GM12878 (cell line): ENCODE results near the gene ARFGAP3. TPM values are rescaled to one million over a fixed set of nuclear protein-coding genes. Genes with fewer than 3 reads are reported as not detected.

Experiments used
- ATAC-seq: fragments of 200-7000 bp; cut with Tn5 transposase; 3 replicates; pipeline ENCODE4 v1.9.1; 2020; ENCODE audit warnings: mild to moderate bottlenecking, moderate library complexity
- BruUV-seq: library from RNA; stranded (reverse); fragments of 400-500 nt; replicated peaks from 2 replicates; lab custom pipeline; 2021; lab: Mats Ljungman, UMichigan
- CTCF ChIA-PET: fragments of 300-600 bp; sonication (Branson Sonifier 250); formaldehyde crosslinking; extraction: SDS; loops from one replicate; lab custom pipeline; 2021; ENCODE audit warnings: inconsistent platforms; lab: Yijun Ruan, JAX
- POLR2A ChIA-PET: fragments of 350-600 bp; formaldehyde crosslinking; extraction: SDS; loops from one replicate; lab custom pipeline; 2021; ENCODE audit warnings: inconsistent platforms; lab: Charles Lee
- RAD21 ChIA-PET: fragments of 300-600 bp; sonication (Branson Sonifier 250); formaldehyde crosslinking; loops from one replicate; lab custom pipeline; 2023; ENCODE audit warnings: antibody characterized with exemption; ENCODE audit not compliant: unreplicated experiment; lab: Charles Lee
- SMC1A ChIA-PET: fragments of 300-600 bp; sonication (Branson Sonifier 250); formaldehyde crosslinking; loops from one replicate; lab custom pipeline; 2023; ENCODE audit not compliant: unreplicated experiment, uncharacterized antibody; lab: Charles Lee
- DNase-seq: peaks from one replicate; pipeline ENCODE4 v3.0.0-alpha.2; 2011; ENCODE audit warnings: low read depth, low spot score
- FAIRE-seq: peaks from 3 replicates; lab custom pipeline; 2011; peaks lifted over from hg19 to GRCh38; lab: Jason Lieb, UNC
- H2AFZ ChIP-seq: 2 replicates; pipeline ENCODE4 v1.6.0; 2011; ENCODE audit warnings: low read depth, low read length, control low read depth; ENCODE audit not compliant: control insufficient read depth
- H3K27ac ChIP-seq: 2 replicates; pipeline ENCODE4 v1.5.1; 2011; ENCODE audit warnings: control low read depth; ENCODE audit not compliant: control insufficient read depth, insufficient read depth
- H3K27me3 ChIP-seq, 2 experiments: replicated peaks in 1 of 2; 2 replicates each; pipeline versions ENCODE4 v1.6.0 to v1.6.1; 2011; ENCODE audit warnings: low read length in 1 of 2; ENCODE audit not compliant: control insufficient read depth in 2 of 2, insufficient read depth in 2 of 2
- H3K36me3 ChIP-seq, 2 experiments: 2 replicates each; pipeline ENCODE4 v1.5.1; 2011; ENCODE audit warnings: low read length in 1 of 2; ENCODE audit not compliant: control insufficient read depth in 2 of 2, insufficient read depth in 2 of 2
- H3K4me1 ChIP-seq: 2 replicates; pipeline ENCODE4 v1.6.1; 2011; ENCODE audit warnings: mild to moderate bottlenecking, low read length, moderate library complexity, mixed read lengths; ENCODE audit not compliant: control insufficient read depth, insufficient read depth
- H3K4me2 ChIP-seq: 2 replicates; pipeline ENCODE4 v1.6.0; 2011; ENCODE audit warnings: control low read depth; ENCODE audit not compliant: control insufficient read depth, insufficient read depth
- H3K4me3 ChIP-seq: fragments of 200-600 bp; sonication (generic); 2 replicates; pipeline ENCODE4 v1.5.1; 2016
- H3K79me2 ChIP-seq: 2 replicates; pipeline ENCODE4 v1.6.0; 2011; ENCODE audit warnings: low read length; ENCODE audit not compliant: control insufficient read depth, insufficient read depth
- H3K9ac ChIP-seq: 2 replicates; pipeline ENCODE4 v1.8.0; 2011; ENCODE audit warnings: low read length, control low read depth, mixed read lengths; ENCODE audit not compliant: control insufficient read depth, insufficient read depth
- H3K9me3 ChIP-seq: replicated peaks from 3 replicates; pipeline ENCODE4 v1.5.1; 2011; ENCODE audit warnings: mild to moderate bottlenecking, low read length; ENCODE audit not compliant: control insufficient read depth, insufficient read depth
- H4K20me1 ChIP-seq: 2 replicates; pipeline ENCODE4 v1.6.0; 2011; ENCODE audit not compliant: control insufficient read depth, insufficient read depth
- PKNOX1 ChIP-seq: fragments of 450-650 bp; IDR thresholded peaks from 2 replicates; pipeline ENCODE4 v1.6.1; 2016; ENCODE audit warnings: mild to moderate bottlenecking
- ZNF217 ChIP-seq: fragments of 450-650 bp; IDR thresholded peaks from 2 replicates; pipeline ENCODE4 v1.6.1; 2017; ENCODE audit warnings: antibody characterized with exemption, mild to moderate bottlenecking
- ZNF384 ChIP-seq: IDR thresholded peaks from 2 replicates; pipeline ENCODE4 v1.6.1; 2012; ENCODE audit warnings: low read depth, mild to moderate bottlenecking, low read length, improper control_type of control experiment, borderline replicate concordance
- WGBS: methylation state at CpG from one replicate; pipeline ENCODE4 v1.1.6; 2016; ENCODE audit warnings: low lambda C conversion rate; ENCODE audit not compliant: insufficient replicate concordance, insufficient coverage; ENCODE audit errors: missing lambda C conversion rate; 5-methylcytosine and 5-hydroxymethylcytosine counted together
- in situ Hi-C: fragments of 300-500 bp; cut with MboI; formaldehyde crosslinking; loops from 9 replicates; pipeline ENCODE4 v1.14.3; 2018; ENCODE audit warnings: mixed read lengths
- intact Hi-C: fragments of 100-400 bp; cut with micrococcal nuclease; formaldehyde crosslinking; loops from one replicate; pipeline ENCODE4 v1.14.2; 2022; ENCODE audit not compliant: unreplicated experiment
- polyA plus RNA-seq, 11 experiments: library from polyadenylated mRNA; depleted of rRNA in 4 of 11; unstranded in 6 of 11; stranded (reverse) in 5 of 11; fragments of >200 nt; fragmentation: Nextera tagmentation in 4 of 11; fragmentation: Illumina TruSeq in 1 of 11; extraction: Ambion mirVana in 4 of 11; extraction: Trizol in 1 of 11; gene quantifications; 1 replicate in 1 of 11; 2 replicates in 10 of 11; pipeline versions ENCODE4 v1.2.1 to v1.2.3, GENCODE V29; 2011 to 2016; ENCODE audit warnings: inconsistent platforms in 2 of 11, missing spikeins in 2 of 11, low read depth in 1 of 11
- total RNA-seq, 4 experiments: library from RNA; depleted of rRNA in 3 of 4; stranded (reverse); fragments of >200 nt in 3 of 4; fragmentation: Illumina TruSeq in 1 of 4; extraction: Trizol in 1 of 4; gene quantifications; 2 replicates each; pipeline versions ENCODE4 v1.2.1 to v1.2.3, GENCODE V29; 2013 to 2021

ARFGAP3 gene
- total and polyA plus RNA-seq, 10 of the 15 experiments (the other 5 are each of a cell fraction or from before 2014, with no cell fraction given): 29.7 to 50.8 (median 39.5) TPM

GRCh38 chr22:42791721-42792452 is 65.2 kb downstream of the ARFGAP3 start (continued):
- TF ChIP-seq PKNOX1: no peak

DNA sequence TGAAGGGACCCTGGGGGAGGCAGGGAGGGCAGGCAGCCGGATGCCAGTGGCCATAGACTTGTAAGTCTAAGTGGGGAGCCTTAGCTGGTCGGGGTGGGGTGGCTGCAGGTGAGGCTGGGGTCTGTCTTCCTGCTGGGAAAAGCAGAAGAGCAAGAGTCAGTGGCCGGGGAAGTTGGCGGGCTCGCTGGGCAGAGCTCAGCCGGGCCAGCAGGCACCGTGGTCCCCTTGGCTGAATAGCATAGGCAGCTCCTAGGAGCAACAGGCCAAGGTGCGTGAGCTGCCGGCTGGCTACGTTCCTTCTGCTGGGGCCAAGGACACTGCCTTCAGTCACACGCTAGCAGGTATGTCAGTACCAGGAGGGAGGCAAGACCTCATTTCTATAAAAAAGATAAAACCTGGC is 68.6 kb downstream of the ARFGAP3 start:
- TF ChIP-seq ZNF384 (no peak), ZNF217 (no peak)
- no peak overlapping the region for H2AFZ ChIP-seq
- intact Hi-C loops: no loop called here
- H3K27me3 ChIP-seq: no peaks in the 10 kb centered on the region
- no peak overlapping the region for H3K4me3 ChIP-seq
- H3K4me2 ChIP-seq: no peak overlapping the region
- BruUV-seq: no TSS peak
- H3K79me2 ChIP-seq: no peaks in the 10 kb centered on the region
- RAD21 ChIA-PET: no interaction called here
- ATAC-seq (no peak), DNase-seq (no peak), FAIRE-seq (no peak)
- H3K4me1 ChIP-seq: peaks cover 7% of the 10 kb centered on the region
- in situ Hi-C loops: no loop called here
- POLR2A ChIA-PET: no interaction called here
- SMC1A ChIA-PET: interaction anchor here (0.8 kb wide), 1 partner anchor 31 kb away, joined by 3 read pairs; no protein-coding TSS in a partner anchor
- no peaks in the 10 kb centered on the region for H3K36me3 ChIP-seq
- no peaks in the 10 kb centered on the region for H3K9me3 ChIP-seq
- no peaks in the 10 kb centered on the region for H4K20me1 ChIP-seq
- H3K9ac ChIP-seq: no peak overlapping the region
- WGBS: 68% methylated on average over 11 of the region's 11 CpGs
- H3K27ac ChIP-seq: no peak overlapping the region
- CTCF ChIA-PET: interaction anchor here (0.6 to 1.5 kb wide), 2 partner anchors 13 to 16 kb away, joined by 3 to 4 read pairs; no protein-coding TSS in a partner anchor
